ENCODE measurements around the gene TIMM17A. TPM values are rescaled to one million over a fixed set of nuclear protein-coding genes. Genes with fewer than 3 reads are reported as not detected.

The TIMM17A gene
- total RNA-seq, 1 donor from 2014 or later = 60.5 TPM

GRCh38 chr1:201982623-201983379 lies 27.5 kb downstream of the TIMM17A start, which contains the start of gene RNPEP:
TSS of gene RNPEP (plus strand) at chr1:201982648. CDS start at chr1:201982667, 19 bp downstream.
- intact Hi-C loops (cut with micrococcal nuclease) = loop anchor here (1.0 to 2.0 kb wide), 4 partner anchors 16 to 154 kb away; partner anchors contain the start of genes IPO9 and TIMM17A

GRCh38 chr1:201983380-201983805 lies 28.1 kb downstream of the TIMM17A start:
- intact Hi-C loops (cut with micrococcal nuclease) = loop anchor here (2.0 kb wide), 1 partner anchor 15 kb away; no protein-coding TSS in a partner anchor

DNA sequence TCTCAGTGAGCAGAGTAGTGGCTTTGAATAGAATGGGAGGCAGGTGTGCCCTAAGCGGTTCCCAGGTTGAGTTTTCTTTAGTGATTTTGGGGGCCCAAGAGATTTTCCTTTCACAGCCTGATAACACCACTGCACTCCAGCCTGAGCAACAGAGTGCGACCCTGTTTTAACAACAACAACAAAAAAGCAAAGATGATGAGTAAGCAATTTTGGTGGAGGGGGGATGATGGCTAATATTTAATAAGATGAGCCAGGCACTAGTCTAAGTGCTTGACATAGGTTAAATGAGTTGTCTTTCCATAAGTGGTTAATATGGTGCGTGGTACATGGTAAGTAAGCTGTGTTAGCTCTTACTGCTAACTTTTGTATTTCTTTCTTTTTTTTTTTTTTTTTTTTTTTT lies 29.1 kb downstream of the TIMM17A start:
- intact Hi-C loops (cut with micrococcal nuclease) = no loop called here

DNA sequence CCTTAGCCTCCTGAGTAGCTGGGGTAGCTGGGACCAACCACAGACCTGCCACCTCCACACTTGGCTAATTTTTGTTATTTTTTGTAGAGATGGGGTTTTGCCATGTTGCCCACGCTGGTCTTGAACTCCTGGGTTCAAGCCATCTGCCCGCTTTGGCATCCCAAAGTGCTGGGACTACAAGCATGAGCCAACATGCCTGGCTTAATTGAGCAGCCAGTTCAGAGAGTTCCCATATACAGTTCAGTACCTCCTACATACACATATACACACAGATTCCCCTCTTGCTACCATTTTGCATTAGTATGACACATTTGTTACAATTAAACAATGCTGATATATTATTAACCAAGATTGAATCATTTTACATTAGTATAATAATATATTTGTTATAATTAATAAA lies 30.1 kb downstream of the TIMM17A start:
- intact Hi-C loops (cut with micrococcal nuclease) = no loop called here

GRCh38 chr1:201988601-201989000 lies 33.3 kb downstream of the TIMM17A start:
- intact Hi-C loops (cut with micrococcal nuclease) = no loop called here

GRCh38 chr1:201989354-201990128 lies 34.2 kb downstream of the TIMM17A start:
- intact Hi-C loops (cut with micrococcal nuclease) = no loop called here

DNA sequence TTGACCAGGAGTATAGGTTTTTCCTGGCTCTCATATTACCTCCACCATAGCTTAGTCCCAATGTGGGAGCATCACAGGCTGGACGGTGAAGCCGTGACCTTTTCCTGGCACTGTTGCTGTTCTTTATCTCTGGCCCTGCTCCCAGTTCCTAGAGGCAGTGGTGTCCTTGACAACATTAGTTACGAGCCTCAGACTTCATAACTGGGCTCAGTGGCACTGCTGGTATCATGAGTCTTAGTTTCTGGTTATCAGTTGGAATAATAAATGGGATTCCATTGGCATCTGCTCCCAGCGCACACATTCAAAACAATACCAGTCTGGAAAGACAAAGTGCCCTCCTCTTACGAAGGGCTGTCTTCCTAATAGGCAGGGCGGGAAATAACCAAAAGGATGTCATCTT lies 35.1 kb downstream of the TIMM17A start:
- intact Hi-C loops (cut with micrococcal nuclease) = no loop called here

- intact Hi-C loops (cut with micrococcal nuclease) = loop anchor here (1.0 to 2.0 kb wide), 4 partner anchors 17 to 136 kb away; partner anchors contain the start of gene RNPEP
These were observed 44.4 kb downstream of the TIMM17A start for GRCh38 chr1:201999625-202000238.

DNA sequence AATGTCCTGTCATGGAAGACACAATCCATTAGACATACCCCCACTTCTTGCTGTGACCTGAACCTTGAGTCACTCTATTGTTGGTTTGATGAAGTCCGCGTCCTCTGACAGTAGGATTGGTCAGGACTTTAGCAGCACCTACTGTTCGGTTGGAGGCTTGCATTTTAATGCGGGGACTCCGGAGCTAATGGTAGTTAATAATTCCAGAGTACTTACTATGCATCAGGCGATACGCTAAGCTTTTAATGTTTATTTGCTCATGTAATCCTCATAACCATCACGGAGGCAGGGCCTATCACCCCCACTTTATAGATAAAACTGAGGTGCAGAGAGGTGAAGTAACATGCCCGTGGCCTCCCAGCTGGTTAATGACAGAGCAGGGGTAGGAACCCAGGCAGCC lies 47.2 kb downstream of the TIMM17A start:
- intact Hi-C loops (cut with micrococcal nuclease) = no loop called here

GRCh38 chr1:202004711-202005110 lies 49.4 kb downstream of the TIMM17A start:
- intact Hi-C loops (cut with micrococcal nuclease) = no loop called here

- intact Hi-C loops (cut with micrococcal nuclease) = no loop called here
These were observed 50.7 kb downstream of the TIMM17A start for GRCh38 chr1:202005958-202006357.

GRCh38 chr1:202007304-202007703 lies 52.0 kb downstream of the TIMM17A start:
- intact Hi-C loops (cut with micrococcal nuclease) = no loop called here

DNA sequence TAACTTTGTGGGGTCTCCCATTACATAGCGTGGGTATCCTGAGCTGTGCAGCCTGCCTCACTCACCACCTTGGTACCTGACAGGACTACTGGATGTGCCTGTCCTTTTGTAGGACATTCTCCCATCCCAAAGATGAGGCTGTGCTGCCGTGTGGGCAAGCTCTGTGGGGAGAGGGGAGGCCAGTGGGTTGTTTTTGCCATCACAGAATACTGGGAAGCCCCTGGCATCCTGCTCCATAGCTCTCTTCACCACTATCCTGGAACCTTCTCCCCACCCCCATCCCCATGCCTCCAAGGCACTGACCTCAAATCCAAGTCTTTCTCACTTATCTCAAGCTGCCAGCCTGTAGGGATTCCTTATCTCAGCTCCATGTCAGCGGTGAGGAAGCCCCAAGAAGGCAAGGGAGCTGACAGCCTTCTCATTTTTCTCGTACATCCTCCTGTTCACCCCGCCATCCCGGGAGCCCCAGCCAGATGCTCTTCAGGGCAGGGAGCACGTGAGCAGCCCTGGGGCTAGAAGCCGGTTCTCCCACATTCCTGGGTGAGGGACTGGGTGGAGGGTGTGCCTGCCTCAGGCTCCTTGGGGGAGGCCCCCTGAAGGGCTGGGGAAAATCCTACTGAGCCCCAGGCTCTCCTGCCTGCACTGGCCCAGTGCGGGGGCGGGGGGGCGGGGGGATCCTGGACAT lies 52.6 kb downstream of the TIMM17A start:
- intact Hi-C loops (cut with micrococcal nuclease) = no loop called here

DNA sequence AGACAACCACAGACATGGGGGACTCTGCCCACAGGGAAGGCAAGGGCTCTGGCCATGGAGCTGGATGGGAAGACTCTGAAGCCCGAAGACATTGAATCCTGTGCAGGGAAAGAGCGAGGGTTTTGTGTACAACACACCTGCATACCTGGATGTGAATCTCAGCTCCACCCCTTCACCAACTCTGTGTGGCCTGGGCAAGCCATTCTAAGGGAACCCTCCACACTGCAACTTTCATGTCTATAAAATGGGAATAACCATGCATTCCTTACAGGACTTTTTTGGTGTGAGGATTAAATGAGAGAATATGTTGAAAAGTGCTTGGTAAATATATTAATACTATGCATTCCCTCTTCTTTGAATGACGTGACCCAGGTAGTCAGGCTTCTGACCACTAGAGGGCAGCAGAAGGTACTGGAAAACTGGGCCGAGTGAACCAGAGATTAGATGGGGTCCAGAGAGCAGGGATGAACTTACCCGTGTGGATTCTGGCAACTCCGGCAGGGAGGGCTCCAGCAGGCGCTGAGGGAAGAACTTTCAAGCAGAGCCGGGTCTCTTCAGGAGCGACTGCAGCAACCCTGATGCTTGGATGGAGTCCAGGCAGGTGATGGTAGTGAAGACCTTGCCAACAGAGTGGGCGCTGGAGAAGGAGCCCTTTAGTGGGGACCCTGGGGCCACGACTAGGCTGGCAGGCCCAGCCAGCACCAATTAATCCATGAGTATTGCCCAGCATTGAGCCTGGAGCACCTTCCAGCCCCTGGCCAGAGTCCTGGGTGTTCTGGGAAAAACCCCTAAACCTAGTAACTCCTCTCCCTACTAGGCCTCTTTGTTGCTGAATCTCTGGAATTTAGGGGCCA lies 54.2 kb downstream of the TIMM17A start:
- intact Hi-C loops (cut with micrococcal nuclease) = loop anchor here (1.0 kb wide), 1 partner anchor 126 kb away; no protein-coding TSS in a partner anchor

DNA sequence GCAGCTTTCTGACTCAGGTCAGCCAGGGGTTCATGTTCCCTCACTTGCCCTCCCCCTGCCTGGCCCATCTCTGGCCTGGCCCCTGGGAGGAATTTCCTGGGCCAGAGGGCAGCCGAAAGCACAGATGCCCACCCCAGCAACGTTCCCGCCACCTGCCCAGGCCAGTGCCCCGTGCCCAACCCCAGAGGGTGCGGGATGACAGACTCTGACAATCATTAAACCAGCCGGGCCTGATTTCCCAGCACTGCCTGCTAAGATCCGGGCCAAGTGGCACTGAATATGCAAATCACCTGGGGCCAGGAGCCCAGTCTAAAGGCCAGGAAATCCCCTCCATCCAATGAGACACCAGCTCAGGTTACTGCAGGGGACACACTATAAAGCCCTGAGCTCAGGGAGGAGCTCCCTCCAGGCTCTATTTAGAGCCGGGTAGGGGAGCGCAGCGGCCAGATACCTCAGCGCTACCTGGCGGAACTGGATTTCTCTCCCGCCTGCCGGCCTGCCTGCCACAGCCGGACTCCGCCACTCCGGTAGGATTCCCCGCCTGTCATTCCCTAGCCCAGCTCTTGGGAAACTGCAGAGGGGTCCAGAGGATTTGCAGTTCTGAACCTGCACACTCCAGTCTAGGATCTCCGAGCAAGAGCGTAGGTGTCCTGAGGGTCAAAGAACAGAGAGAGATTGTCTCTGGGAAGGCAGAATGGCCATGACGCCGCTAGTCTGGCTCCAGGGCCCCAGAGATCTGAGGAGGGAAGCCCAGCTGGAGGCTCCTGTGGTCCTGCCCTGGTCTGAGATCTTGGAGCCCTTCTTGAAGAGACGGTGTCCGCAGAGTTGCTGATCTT lies 55.1 kb downstream of the TIMM17A start, which contains the start of gene ELF3:
ELF3 (plus strand) TSS at position 408 of the 836 bp plus-strand sequence. CDS start 550 bp downstream, outside the sequence.
- intact Hi-C loops (cut with micrococcal nuclease) = no loop called here

- intact Hi-C loops (cut with micrococcal nuclease) = no loop called here
These were observed 56.7 kb downstream of the TIMM17A start for GRCh38 chr1:202011994-202012393.

DNA sequence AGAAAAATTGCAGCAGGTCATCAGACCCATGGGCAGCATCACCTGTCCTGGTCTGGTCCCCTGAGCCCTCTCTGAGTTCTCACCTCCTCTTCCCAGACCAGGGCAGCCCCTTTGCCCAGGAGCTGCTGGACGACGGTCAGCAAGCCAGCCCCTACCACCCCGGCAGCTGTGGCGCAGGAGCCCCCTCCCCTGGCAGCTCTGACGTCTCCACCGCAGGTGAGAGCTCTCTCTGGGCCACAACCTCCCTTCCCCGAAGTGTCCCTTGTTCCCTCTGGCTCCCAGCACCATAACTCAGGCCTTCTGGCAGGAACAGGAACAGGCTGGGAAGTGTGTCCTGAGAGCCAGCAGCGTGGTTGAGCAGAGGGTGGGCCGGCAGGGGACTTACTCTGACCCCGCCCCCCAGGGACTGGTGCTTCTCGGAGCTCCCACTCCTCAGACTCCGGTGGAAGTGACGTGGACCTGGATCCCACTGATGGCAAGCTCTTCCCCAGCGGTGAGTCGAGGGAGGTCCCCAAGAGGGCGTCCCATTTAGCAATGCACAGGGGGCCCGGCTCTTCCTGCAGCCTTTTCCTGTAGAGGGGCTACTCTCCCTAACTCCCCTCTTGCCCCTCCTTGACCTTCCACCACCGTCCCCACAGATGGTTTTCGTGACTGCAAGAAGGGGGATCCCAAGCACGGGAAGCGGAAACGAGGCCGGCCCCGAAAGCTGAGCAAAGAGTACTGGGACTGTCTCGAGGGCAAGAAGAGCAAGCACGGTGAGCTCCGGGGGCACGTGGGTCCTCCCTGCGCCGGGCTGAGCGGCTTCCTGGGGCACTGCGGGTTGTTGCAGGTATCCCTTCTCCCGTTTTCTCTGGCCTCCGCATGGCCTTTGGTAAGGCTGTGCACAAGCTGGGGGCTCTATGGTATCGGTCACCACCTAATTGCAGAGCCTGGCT lies 57.5 kb downstream of the TIMM17A start:
- intact Hi-C loops (cut with micrococcal nuclease) = no loop called here

DNA sequence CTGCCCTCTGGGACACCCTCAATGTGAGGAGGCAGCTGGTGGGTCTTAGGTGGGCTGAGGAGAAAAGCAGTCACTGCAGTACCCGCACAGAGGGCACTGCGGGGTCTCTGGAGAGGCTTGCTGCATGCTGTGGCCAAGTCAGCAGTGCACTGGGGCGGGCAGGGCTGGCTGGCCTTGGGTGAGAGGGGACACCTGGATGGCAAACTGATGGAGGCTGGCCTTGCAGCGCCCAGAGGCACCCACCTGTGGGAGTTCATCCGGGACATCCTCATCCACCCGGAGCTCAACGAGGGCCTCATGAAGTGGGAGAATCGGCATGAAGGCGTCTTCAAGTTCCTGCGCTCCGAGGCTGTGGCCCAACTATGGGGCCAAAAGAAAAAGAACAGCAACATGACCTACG lies 58.3 kb downstream of the TIMM17A start:
- intact Hi-C loops (cut with micrococcal nuclease) = no loop called here

Data from T-helper 1 cell treated with Interleukin-12 subunit alpha and Interleukin-12 subunit beta and Interleukin-4 antibody, amounts not matched to agents 30 ng/mL and 1 ng/mL, for 36 hours (primary cell).